Upper lobe of left lung (tissue), 4 donors: Measurements from ENCODE around the gene DNAJA2.

Source experiments
- CTCF ChIP-seq, 6 experiments: fragments of 450-650 bp in 4 of 6; fragments of 200-600 bp in 2 of 6; sonication (generic) in 2 of 6; IDR thresholded peaks; one replicate each; pipeline ENCODE4 v1.5.1; 2016 to 2019; ENCODE audit warnings: antibody characterized with exemption in 6 of 6
- POLR2AphosphoS5 ChIP-seq, 2 donors: sonication (generic); formaldehyde crosslinking; IDR thresholded peaks; one replicate each; pipeline ENCODE4 v1.5.1; 2017; ENCODE audit warnings: antibody characterized with exemption in 2 of 2

- no peak for TF ChIP-seq POLR2AphosphoS5 (IDR thresholded peaks at IDR 0.05)
- TF ChIP-seq CTCF (IDR thresholded peaks at IDR 0.05) = no peak
Measured at GRCh38 chr16:46975165-46975564, 1.7 kb upstream of the DNAJA2 start.
